NT2/D1 (cell line): ENCODE results near the gene INTS1.

Source experiments
- DNase-seq: peaks from one replicate; pipeline ENCODE4 v3.0.0-alpha.2; 2011; ENCODE audit warnings: low read depth, low spot score
- H3K27me3 ChIP-seq: 2 replicates; pipeline ENCODE4 v1.6.0; 2011; ENCODE audit warnings: mild to moderate bottlenecking; ENCODE audit not compliant: insufficient read length, insufficient read depth
- H3K36me3 ChIP-seq: 2 replicates; pipeline ENCODE4 v1.6.1; 2011; ENCODE audit warnings: mild to moderate bottlenecking, low read length, mixed read lengths; ENCODE audit not compliant: insufficient read depth, insufficient read length
- H3K4me1 ChIP-seq: 2 replicates; pipeline ENCODE4 v1.5.1; 2011; ENCODE audit not compliant: insufficient read depth, insufficient read length
- H3K4me3 ChIP-seq: 2 replicates; pipeline ENCODE4 v1.5.1; 2011; ENCODE audit warnings: low read depth; ENCODE audit not compliant: insufficient read length
- H3K9ac ChIP-seq: 2 replicates; pipeline ENCODE4 v1.6.0; 2011; ENCODE audit warnings: low read depth; ENCODE audit not compliant: insufficient read length
- H3K9me3 ChIP-seq: 2 replicates; pipeline ENCODE4 v1.5.1; 2011; ENCODE audit warnings: mild to moderate bottlenecking, low read length; ENCODE audit not compliant: insufficient read depth
- SUZ12 ChIP-seq: IDR thresholded peaks from 2 replicates; pipeline ENCODE4 v1.6.1; 2011; ENCODE audit not compliant: insufficient read length, insufficient read depth; ENCODE audit errors: extremely low read depth
- YY1 ChIP-seq: IDR thresholded peaks from 2 replicates; pipeline ENCODE4 v1.6.1; 2011; ENCODE audit not compliant: insufficient read length, insufficient read depth
- ZNF274 ChIP-seq: IDR thresholded peaks from 2 replicates; pipeline ENCODE4 v1.6.1; 2011; ENCODE audit warnings: mild to moderate bottlenecking, low read depth, low read length

Gene INTS1

GRCh38 chr7:1549357-1550004, 45.3 kb upstream of the INTS1 start:
- Histone ChIP-seq H3K27me3 (no peaks in the 10 kb centered on the region), H3K9me3 (no peaks in the 10 kb centered on the region), H3K36me3 (peaks cover 5% of the 10 kb centered on the region), H3K9ac (no peak overlapping the region), H3K4me3 (no peak overlapping the region), H3K4me1 (peaks cover 19% of the 10 kb centered on the region)
- DNase-seq = no peak
- TF ChIP-seq YY1 (no peak), ZNF274 (no peak), SUZ12 (no peak)

GRCh38 chr7:1548944-1549343, 44.8 kb upstream of the INTS1 start:
- TF ChIP-seq SUZ12 (no peak), ZNF274 (no peak), YY1 (no peak)
- DNase-seq = no peak
- Histone ChIP-seq H3K4me3 (no peak overlapping the region), H3K36me3 (peaks cover 6% of the 10 kb centered on the region), H3K9me3 (no peaks in the 10 kb centered on the region), H3K9ac (no peak overlapping the region), H3K4me1 (peaks cover 18% of the 10 kb centered on the region), H3K27me3 (no peaks in the 10 kb centered on the region)

GRCh38 chr7:1548438-1548831, 44.2 kb upstream of the INTS1 start:
- TF ChIP-seq YY1 (no peak), SUZ12 (no peak), ZNF274 (no peak)
- no peak for DNase-seq
- Histone ChIP-seq H3K27me3 (no peaks in the 10 kb centered on the region), H3K9ac (no peak overlapping the region), H3K4me1 (peaks cover 16% of the 10 kb centered on the region), H3K9me3 (no peaks in the 10 kb centered on the region), H3K4me3 (no peak overlapping the region), H3K36me3 (peaks cover 8% of the 10 kb centered on the region)

GRCh38 chr7:1547777-1548437, 43.7 kb upstream of the INTS1 start:
- Histone ChIP-seq H3K9ac (no peak overlapping the region), H3K27me3 (no peaks in the 10 kb centered on the region), H3K4me1 (peaks cover 16% of the 10 kb centered on the region), H3K36me3 (peaks cover 13% of the 10 kb centered on the region), H3K4me3 (no peak overlapping the region), H3K9me3 (no peaks in the 10 kb centered on the region)
- DNase-seq = no peak
- TF ChIP-seq YY1 (no peak), ZNF274 (no peak), SUZ12 (no peak)

- Histone ChIP-seq H3K9ac (no peak overlapping the region), H3K36me3 (peaks cover 21% of the 10 kb centered on the region), H3K27me3 (no peaks in the 10 kb centered on the region), H3K4me3 (no peak overlapping the region), H3K4me1 (peaks cover 16% of the 10 kb centered on the region), H3K9me3 (no peaks in the 10 kb centered on the region)
- DNase-seq = no peak
- TF ChIP-seq ZNF274 (no peak), SUZ12 (no peak), YY1 (no peak)
Observed at GRCh38 chr7:1546909-1547776, 43.0 kb upstream of the INTS1 start.

- Histone ChIP-seq H3K4me3 (no peak overlapping the region), H3K9ac (no peak overlapping the region), H3K27me3 (no peaks in the 10 kb centered on the region), H3K36me3 (peaks cover 28% of the 10 kb centered on the region), H3K9me3 (no peaks in the 10 kb centered on the region), H3K4me1 (peaks cover 16% of the 10 kb centered on the region)
- no peak for DNase-seq
- TF ChIP-seq ZNF274 = no peak
- TF ChIP-seq YY1 = no peak
- TF ChIP-seq SUZ12 = no peak
Observed at GRCh38 chr7:1546274-1546908, 42.2 kb upstream of the INTS1 start.
